Measurements from ENCODE around the gene PNPLA6.

DNA sequence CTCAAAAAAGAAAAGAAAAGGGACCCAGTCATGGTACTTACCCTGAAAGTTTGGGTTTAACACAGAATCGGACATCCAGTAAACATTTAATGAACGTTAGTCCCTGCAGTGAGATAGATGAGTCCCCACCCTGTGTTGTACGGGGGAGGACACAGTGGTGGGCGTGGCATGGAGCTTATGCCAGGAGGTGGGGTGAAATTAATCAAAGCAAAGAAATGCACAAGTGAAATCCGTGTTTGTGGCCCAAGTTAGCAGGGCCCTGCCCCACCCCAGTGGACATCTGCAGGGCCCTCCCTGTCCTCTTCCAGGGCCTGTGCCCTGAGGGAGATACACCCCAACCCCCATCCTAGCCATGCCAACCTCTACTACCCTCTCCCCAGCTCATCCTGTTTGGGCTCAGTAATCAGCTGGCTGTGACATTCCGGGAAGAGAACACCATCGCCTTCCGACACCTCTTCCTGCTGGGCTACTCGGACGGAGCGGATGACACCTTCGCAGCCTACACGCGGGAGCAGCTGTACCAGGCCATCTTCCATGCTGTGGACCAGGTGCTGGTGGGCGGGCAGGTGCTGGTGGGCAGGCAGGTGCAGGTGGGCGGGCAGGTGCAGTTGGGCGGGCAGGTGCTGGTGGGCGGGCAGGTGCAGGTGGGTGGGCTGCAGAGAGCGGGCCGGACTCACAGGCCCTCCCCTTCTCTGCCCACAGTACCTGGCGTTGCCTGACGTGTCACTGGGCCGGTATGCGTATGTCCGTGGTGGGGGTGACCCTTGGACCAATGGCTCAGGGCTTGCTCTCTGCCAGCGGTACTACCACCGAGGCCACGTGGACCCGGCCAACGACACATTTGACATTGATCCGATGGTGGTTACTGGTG lies 9.2 kb upstream of the PNPLA6 start:
- no peak for TF ChIP-seq EZH2 (IDR thresholded peaks at IDR 0.05; ENCODE audit: insufficient read depth, poor library complexity, severe bottlenecking)
- no peak for TF ChIP-seq EZH2phosphoT487 (IDR thresholded peaks at IDR 0.05; ENCODE audit: insufficient read depth, low read depth)

Data from GM23248 (cell line).